ENCODE measurements around the gene KLK2.

Gene KLK2

DNA sequence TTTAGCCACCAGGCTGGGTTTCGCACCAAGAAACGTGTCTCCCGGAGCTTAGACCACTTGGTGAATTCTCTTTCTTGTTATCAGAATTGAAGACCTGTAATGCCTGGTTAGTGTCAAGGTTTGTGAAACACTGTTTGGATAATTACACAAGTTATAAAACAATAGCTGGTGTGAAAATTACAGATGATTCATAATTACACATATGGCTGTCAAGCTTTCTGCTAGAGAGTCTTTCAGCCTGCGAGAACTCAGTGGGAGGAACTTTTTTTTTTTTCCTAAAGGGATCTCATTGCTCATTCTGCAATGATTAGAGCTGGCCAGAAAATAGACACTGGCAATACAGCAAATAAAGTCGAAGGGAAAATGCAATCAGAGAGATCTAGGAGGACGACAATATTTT lies 51.3 kb downstream of the KLK2 start:
- no peak for DNase-seq (ENCODE audit: low spot score)

DNA sequence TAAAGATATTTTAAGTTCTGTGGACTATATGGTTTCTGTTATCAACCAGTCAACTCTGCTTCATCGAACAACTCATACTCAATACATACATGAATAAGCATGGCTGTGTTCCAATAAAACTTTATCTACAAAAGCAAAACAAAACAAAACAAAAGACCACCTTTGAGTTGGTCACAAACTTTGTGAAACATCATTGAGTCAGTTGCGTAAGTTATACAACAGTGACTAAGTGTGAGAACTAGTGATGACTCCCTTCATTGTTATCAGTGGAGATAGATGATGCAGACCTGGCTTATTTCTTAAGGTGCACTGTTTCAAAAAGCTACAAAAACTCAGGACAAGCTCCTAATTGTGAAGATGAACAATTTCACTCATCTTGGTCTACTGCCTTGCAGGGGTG lies 52.5 kb downstream of the KLK2 start:
- no peak for DNase-seq (ENCODE audit: low spot score)

DNA sequence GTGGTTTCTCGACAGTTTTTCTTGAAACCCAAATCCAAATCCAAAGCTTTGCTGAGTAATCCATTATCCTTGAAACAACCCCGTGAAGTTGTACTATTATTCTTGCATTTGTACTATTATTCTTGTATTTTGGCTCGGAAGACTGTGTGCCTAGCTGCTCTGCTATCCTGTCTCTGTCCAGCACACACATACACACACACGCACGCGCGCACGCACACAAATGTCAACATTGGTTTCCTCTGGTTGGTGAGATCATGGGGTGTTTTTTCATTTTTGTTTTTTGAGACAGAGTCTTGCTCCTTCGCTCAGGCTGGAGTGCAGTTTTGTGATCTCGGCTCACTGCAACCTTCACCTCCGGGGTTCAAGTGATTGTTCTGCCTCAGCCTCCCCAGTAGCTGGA lies 52.9 kb downstream of the KLK2 start:
- DNase-seq (ENCODE audit: low spot score): no peak

GRCh38 chr19:50928831-50929230 lies 55.6 kb downstream of the KLK2 start:
- DNase-seq (ENCODE audit: low spot score): no peak

Data from CD4-positive, alpha-beta T cell treated with Interleukin-6 at 100 ng/mL for 8 hours (primary cell).